GM18505 (cell line): ENCODE data around the gene DGKE.
A peak's percentile ranks its signal among the peaks of the same experiment; 100 is the strongest.

ENCODE experiments used
- ATAC-seq: cut with Tn5 transposase; IDR thresholded peaks from one replicate; pipeline ENCODE4 v1.9.1; 2021; ENCODE audit not compliant: unreplicated experiment
- POLR2A ChIP-seq: IDR thresholded peaks from 4 replicates; pipeline ENCODE4 v1.6.1; 2011; ENCODE audit warnings: borderline replicate concordance; ENCODE audit not compliant: insufficient read depth, insufficient read length; ENCODE audit errors: extremely low read depth

Gene DGKE

GRCh38 chr17:56842577-56842976, 8.6 kb downstream of the DGKE start:
- TF ChIP-seq POLR2A: no peak
- ATAC-seq: no peak

DNA sequence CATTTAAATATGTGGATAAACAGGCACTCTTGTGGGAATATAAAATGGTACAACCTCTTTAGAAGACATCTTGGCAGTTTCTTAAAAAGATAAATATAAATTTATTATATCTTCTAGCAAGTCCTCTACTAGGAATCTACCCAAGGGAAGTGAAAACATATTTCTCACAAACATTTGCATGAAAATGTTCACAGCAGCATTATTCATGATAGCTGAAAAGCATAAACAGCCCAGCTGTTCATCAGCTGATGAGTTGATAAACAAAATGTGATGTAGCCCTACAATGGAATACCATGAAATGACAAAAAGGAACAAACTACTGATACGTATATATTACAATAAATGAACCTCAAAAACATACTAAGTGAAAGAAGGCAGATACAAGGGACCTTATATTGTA, 12.0 kb downstream of the DGKE start:
- no peak for TF ChIP-seq POLR2A
- no peak for ATAC-seq

GRCh38 chr17:56847106-56847505, 13.2 kb downstream of the DGKE start:
- ATAC-seq: no peak

GRCh38 chr17:56849131-56849530, 15.2 kb downstream of the DGKE start:
- ATAC-seq: no peak
- no peak for TF ChIP-seq POLR2A

More at GRCh38 chr17:56847106-56847505, 13.2 kb downstream of the DGKE start:
- TF ChIP-seq POLR2A: no peak

DNA sequence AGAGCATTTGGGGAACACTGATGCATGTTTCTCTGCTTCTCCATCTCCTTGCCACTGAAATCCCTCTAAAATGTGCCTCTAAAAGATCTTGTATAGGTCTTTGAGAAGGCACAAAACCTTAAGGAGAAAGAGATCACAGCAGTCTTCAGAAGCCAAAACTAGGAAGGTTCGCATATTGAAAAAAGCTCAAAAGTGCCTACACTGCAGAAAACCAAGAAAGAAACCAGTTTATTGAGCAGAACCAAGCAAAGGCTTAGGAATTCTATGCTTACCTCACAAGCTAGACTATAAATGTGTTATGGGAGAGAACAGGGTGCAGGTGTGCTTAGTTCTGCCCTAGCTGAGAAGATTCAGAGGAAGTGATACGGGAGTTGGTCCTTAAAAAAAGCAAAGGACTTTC, 16.6 kb downstream of the DGKE start:
- ATAC-seq: no peak
- TF ChIP-seq POLR2A: no peak

GRCh38 chr17:56851008-56851407, 17.1 kb downstream of the DGKE start:
- TF ChIP-seq POLR2A: no peak
- no peak for ATAC-seq

DNA sequence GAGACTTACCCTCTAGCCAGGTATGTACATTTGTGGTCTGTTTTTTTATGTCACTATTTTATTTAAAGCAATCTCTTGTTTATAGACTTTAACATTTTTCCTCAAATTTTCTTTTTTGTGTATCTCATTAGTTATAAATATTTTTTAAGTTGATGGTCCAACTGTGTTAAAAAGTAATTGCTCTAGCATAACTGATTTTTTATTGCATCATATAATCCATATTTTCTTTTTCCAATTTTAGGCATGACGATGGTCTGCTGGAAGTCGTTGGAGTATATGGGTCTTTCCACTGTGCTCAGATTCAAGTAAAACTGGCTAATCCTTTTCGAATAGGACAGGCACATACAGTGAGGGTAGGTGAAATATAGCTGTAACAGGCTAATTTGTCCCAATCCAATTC, 27.9 kb downstream of the DGKE start:
- no peak for TF ChIP-seq POLR2A
- ATAC-seq: no peak

DNA sequence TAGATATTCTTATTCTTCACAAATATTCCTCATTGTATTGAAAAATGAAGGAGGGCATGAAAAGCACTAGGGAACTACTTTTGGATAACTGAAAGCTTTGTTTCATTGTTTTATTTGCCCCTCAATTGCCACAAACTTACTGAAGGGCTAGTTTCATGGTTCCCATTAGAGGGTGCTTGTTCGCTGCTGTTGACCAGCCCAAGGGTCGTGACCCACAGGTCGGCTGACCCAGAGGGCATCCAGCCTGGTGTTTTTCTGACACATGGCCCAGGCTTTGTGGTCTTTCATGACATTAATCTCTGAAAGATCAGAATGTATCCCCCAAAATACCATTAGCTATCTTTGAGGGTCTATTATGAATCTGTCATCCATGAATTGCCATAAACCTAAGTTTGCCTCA, 30.0 kb downstream of the DGKE start:
- ATAC-seq: no peak
- no peak for TF ChIP-seq POLR2A

- no peak for TF ChIP-seq POLR2A
- no peak for ATAC-seq
These were observed 32.1 kb downstream of the DGKE start for GRCh38 chr17:56866076-56866475.

DNA sequence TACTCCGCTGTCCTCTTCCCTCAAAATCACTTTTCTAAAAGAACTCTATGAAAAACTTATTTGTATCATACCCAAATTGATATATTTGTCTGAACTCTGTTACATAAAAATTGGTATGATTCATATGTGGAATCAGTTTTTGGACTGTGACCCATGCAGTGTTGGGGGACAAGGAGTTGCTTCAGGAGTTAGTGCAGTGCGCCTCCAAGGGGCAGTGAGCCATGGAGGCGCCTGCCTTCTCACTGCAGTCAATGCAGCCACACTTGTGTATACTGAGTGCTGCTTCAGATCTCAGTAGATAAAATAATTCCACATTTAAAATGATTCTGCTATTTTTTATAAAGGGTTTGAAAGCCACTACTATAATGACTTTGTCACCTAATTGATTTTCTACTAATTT, 32.5 kb downstream of the DGKE start:
- TF ChIP-seq POLR2A: no peak

DNA sequence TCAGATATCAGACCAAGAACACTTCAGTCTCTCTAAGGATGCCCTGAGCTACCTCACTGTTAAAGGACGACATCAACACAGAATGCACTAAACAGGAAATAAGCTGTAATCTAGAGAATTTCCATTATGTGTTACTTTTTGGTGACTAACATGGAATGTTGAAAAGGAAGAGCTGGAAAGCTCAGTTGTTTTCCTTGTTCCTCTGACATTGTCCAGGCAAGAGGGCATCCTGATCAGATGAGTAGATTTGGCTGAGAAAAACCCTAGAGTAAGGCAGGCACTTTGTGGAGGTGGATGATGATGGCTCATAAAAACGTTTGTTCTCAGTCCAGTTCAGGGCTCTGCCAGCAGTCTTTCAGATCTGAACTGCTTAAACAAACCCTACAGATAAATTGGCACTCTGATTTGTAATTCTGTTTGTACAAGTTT, 34.0 kb downstream of the DGKE start:
- TF ChIP-seq POLR2A: no peak

More for the DNA sequence above, 32.5 kb downstream of the DGKE start:
- no peak for ATAC-seq

GRCh38 chr17:56868716-56869115, 34.8 kb downstream of the DGKE start:
- no peak for TF ChIP-seq POLR2A

More for the DNA sequence above, 34.0 kb downstream of the DGKE start:
- no peak for ATAC-seq

GRCh38 chr17:56870081-56870651, 36.2 kb downstream of the DGKE start:
- peak; percentile 30 for TF ChIP-seq POLR2A
- peak; percentile 63 for ATAC-seq

More at GRCh38 chr17:56868716-56869115, 34.8 kb downstream of the DGKE start:
- no peak for ATAC-seq

- ATAC-seq: no peak
- no peak for TF ChIP-seq POLR2A
These were observed 42.8 kb downstream of the DGKE start for GRCh38 chr17:56876766-56877179.

GRCh38 chr17:56879280-56879679, 45.3 kb downstream of the DGKE start:
- TF ChIP-seq POLR2A: no peak
- ATAC-seq: no peak
